H9 (cell line): ENCODE results near the gene AMOTL1. TPM values are rescaled to one million over a fixed set of nuclear protein-coding genes. Genes with fewer than 3 reads are reported as not detected.

Experiments used
- DNase-seq: peaks from one replicate; pipeline ENCODE4 v3.0.0-alpha.2; 2017
- H2AFZ ChIP-seq: one replicate; pipeline ENCODE4 v1.6.1; 2013; ENCODE audit warnings: mild to moderate bottlenecking, low read length, control low read depth, moderate library complexity
- H2AK5ac ChIP-seq: 2 replicates; pipeline ENCODE4 v1.6.1; 2013; ENCODE audit warnings: low read length, control low read depth, mixed read lengths; ENCODE audit not compliant: insufficient read length
- H2BK120ac ChIP-seq: one replicate; pipeline ENCODE4 v1.6.1; 2013; ENCODE audit warnings: low read depth, mild to moderate bottlenecking, low read length, control low read depth, inconsistent platforms; ENCODE audit not compliant: poor library complexity, severe bottlenecking
- H2BK12ac ChIP-seq: 2 replicates; pipeline ENCODE4 v1.6.1; 2013; ENCODE audit warnings: low read length, control low read depth, mixed read lengths, low read depth; ENCODE audit not compliant: insufficient read length
- H2BK15ac ChIP-seq: 2 replicates; pipeline ENCODE4 v1.6.1; 2013; ENCODE audit warnings: low read depth, low read length, control low read depth
- H2BK20ac ChIP-seq: one replicate; pipeline ENCODE4 v1.6.1; 2013; ENCODE audit warnings: low read depth, mild to moderate bottlenecking, low read length, control low read depth, inconsistent platforms; ENCODE audit not compliant: poor library complexity, severe bottlenecking
- H2BK5ac ChIP-seq: 2 replicates; pipeline ENCODE4 v1.6.1; 2013; ENCODE audit warnings: low read length, control low read depth, mixed read lengths; ENCODE audit not compliant: insufficient read length
- H3K14ac ChIP-seq: 2 replicates; pipeline ENCODE4 v1.6.1; 2013; ENCODE audit warnings: low read length, control low read depth; ENCODE audit not compliant: insufficient read depth
- H3K18ac ChIP-seq: 2 replicates; pipeline ENCODE4 v1.6.1; 2013; ENCODE audit warnings: low read depth, mild to moderate bottlenecking, mixed read lengths, low read length, control low read depth; ENCODE audit not compliant: insufficient read length
- H3K23ac ChIP-seq: 2 replicates; pipeline ENCODE4 v1.6.1; 2013; ENCODE audit warnings: low read length, control low read depth, mixed read lengths, low read depth; ENCODE audit not compliant: insufficient read length
- H3K23me2 ChIP-seq: 2 replicates; pipeline ENCODE4 v1.6.1; 2013; ENCODE audit warnings: low read depth, mild to moderate bottlenecking, mixed read lengths, low read length, control low read depth; ENCODE audit not compliant: insufficient read length, poor library complexity, severe bottlenecking
- H3K27ac ChIP-seq: 2 replicates; pipeline ENCODE4 v1.5.1; 2013; ENCODE audit warnings: low read length, control low read depth, mixed read lengths, low read depth; ENCODE audit not compliant: insufficient read length
- H3K27me3 ChIP-seq: 2 replicates; pipeline ENCODE4 v1.6.1; 2013; ENCODE audit warnings: low read length, control low read depth, inconsistent platforms; ENCODE audit not compliant: insufficient read depth
- H3K4ac ChIP-seq: 2 replicates; pipeline ENCODE4 v1.6.1; 2013; ENCODE audit warnings: low read depth, mild to moderate bottlenecking, control low read depth, inconsistent platforms, low read length, moderate library complexity
- H3K4me1 ChIP-seq: 2 replicates; pipeline ENCODE4 v1.6.1; 2013; ENCODE audit warnings: low read length, control low read depth, inconsistent platforms; ENCODE audit not compliant: insufficient read depth
- H3K4me2 ChIP-seq: 2 replicates; pipeline ENCODE4 v1.6.1; 2013; ENCODE audit warnings: low read length, control low read depth, mixed read lengths; ENCODE audit not compliant: insufficient read length, insufficient read depth
- H3K56ac ChIP-seq: 2 replicates; pipeline ENCODE4 v1.6.1; 2013; ENCODE audit warnings: low read depth, mild to moderate bottlenecking, mixed read lengths, low read length, control low read depth; ENCODE audit not compliant: insufficient read length
- H3K79me1 ChIP-seq: 2 replicates; pipeline ENCODE4 v1.6.1; 2013; ENCODE audit warnings: low read depth, mild to moderate bottlenecking, moderate library complexity, low read length, control low read depth, inconsistent platforms; ENCODE audit not compliant: insufficient read depth, poor library complexity, severe bottlenecking
- H3K79me2 ChIP-seq: 2 replicates; pipeline ENCODE4 v1.6.1; 2013; ENCODE audit warnings: low read length, control low read depth, inconsistent platforms; ENCODE audit not compliant: insufficient read depth
- H3K9ac ChIP-seq: 2 replicates; pipeline ENCODE4 v1.6.1; 2013; ENCODE audit warnings: low read length, control low read depth, mixed read lengths; ENCODE audit not compliant: insufficient read length; ENCODE audit errors: extremely low read depth
- H3K9me3 ChIP-seq: one replicate; pipeline ENCODE4 v1.6.1; 2013; ENCODE audit warnings: low read depth, low read length, inconsistent platforms; ENCODE audit not compliant: control insufficient read depth
- H3T11ph ChIP-seq: one replicate; pipeline ENCODE4 v1.6.1; 2013; ENCODE audit warnings: mild to moderate bottlenecking, low read length, control low read depth, inconsistent platforms
- H4K20me1 ChIP-seq: one replicate; pipeline ENCODE4 v1.6.1; 2013; ENCODE audit not compliant: control insufficient read depth, insufficient read length, insufficient read depth
- H4K5ac ChIP-seq: 2 replicates; pipeline ENCODE4 v1.6.1; 2013; ENCODE audit warnings: low read depth, mild to moderate bottlenecking, mixed read lengths, low read length, control low read depth; ENCODE audit not compliant: insufficient read length
- H4K8ac ChIP-seq: replicated peaks from 2 replicates; pipeline ENCODE4 v1.6.1; 2013; ENCODE audit warnings: low read length, control low read depth, mixed read lengths, low read depth; ENCODE audit not compliant: insufficient read length
- H4K91ac ChIP-seq: 2 replicates; pipeline ENCODE4 v1.6.1; 2013; ENCODE audit warnings: low read depth, mild to moderate bottlenecking, moderate library complexity, mixed read lengths, low read length, control low read depth; ENCODE audit not compliant: insufficient read length
- H3K27ac Mint-ChIP-seq, 3 experiments: 2 replicates in 2 of 3; 3 replicates in 1 of 3; pipeline ENCODE4 v1.8.0; 2020 to 2021; ENCODE audit warnings: mixed read lengths in 3 of 3, mild to moderate bottlenecking in 1 of 3, moderate library complexity in 1 of 3
- H3K27me3 Mint-ChIP-seq: 2 replicates; pipeline ENCODE4 v1.8.0; 2021; ENCODE audit warnings: low read depth, mild to moderate bottlenecking, moderate library complexity, mixed read lengths
- H3K36me3 Mint-ChIP-seq, 3 experiments: 2 replicates in 2 of 3; 3 replicates in 1 of 3; pipeline ENCODE4 v1.8.0; 2020 to 2021; ENCODE audit warnings: low read depth in 3 of 3, mixed read lengths in 3 of 3; ENCODE audit not compliant: insufficient read depth in 1 of 3
- H3K4me1 Mint-ChIP-seq, 2 experiments: 2 replicates each; pipeline ENCODE4 v1.8.0; 2020; ENCODE audit warnings: mixed read lengths in 2 of 2
- H3K4me3 Mint-ChIP-seq, 2 experiments: 2 replicates in 1 of 2; 3 replicates in 1 of 2; pipeline ENCODE4 v1.8.0; 2020 to 2021; ENCODE audit warnings: mild to moderate bottlenecking in 2 of 2, mixed read lengths in 2 of 2, moderate library complexity in 1 of 2
- H3K9me3 Mint-ChIP-seq, 2 experiments: 2 replicates in 1 of 2; 3 replicates in 1 of 2; pipeline ENCODE4 v1.8.0; 2020; ENCODE audit warnings: mild to moderate bottlenecking in 2 of 2, mixed read lengths in 2 of 2, moderate library complexity in 1 of 2
- CTCF ChIP-seq: fragments of 200-600 bp; sonication (generic); conservative IDR thresholded peaks from 3 replicates; pipeline ENCODE4 v1.8.0; 2021; ENCODE audit warnings: antibody characterized with exemption, mild to moderate bottlenecking
- WGBS: extraction: QIAGEN DNeasy Blood & Tissue Kit; methylation state at CpG from one replicate; pipeline ENCODE4 v1.1.7; 2013; ENCODE audit warnings: missing lambda C conversion rate, low lambda C conversion rate, mixed read lengths; ENCODE audit not compliant: insufficient read length; ENCODE audit errors: extremely low coverage; 5-methylcytosine and 5-hydroxymethylcytosine counted together
- total RNA-seq: library from RNA; stranded (reverse); gene quantifications from 2 replicates; pipeline ENCODE4 v1.2.1, GENCODE V29; 2021

AMOTL1 gene
- total RNA-seq, 1 experiment from 2014 or later = 18.5 TPM

GRCh38 chr11:94860333-94860732 lies 92.2 kb downstream of the AMOTL1 start:
- Histone ChIP-seq H3K56ac (no peak overlapping the region), H3K4me2 (no peak overlapping the region)

More at GRCh38 chr11:94860333-94860732, 92.2 kb downstream of the AMOTL1 start:
- H2AFZ ChIP-seq = no peak overlapping the region
- H2BK15ac ChIP-seq = no peak overlapping the region
- no peaks in the 10 kb centered on the region for H3K4me1 ChIP-seq
- H4K20me1 ChIP-seq = no peaks in the 10 kb centered on the region
- H4K91ac ChIP-seq = no peak overlapping the region
- H3K27me3 Mint-ChIP-seq = no peaks in the 10 kb centered on the region
- H3K79me1 ChIP-seq = no peaks in the 10 kb centered on the region
- H2AK5ac ChIP-seq = no peak overlapping the region
- no peaks in the 10 kb centered on the region for H3K27me3 ChIP-seq
- no peak overlapping the region for H3K4me3 Mint-ChIP-seq
- H2BK120ac ChIP-seq = no peak overlapping the region
- H3K4ac ChIP-seq = no peak overlapping the region
- H3K4me1 Mint-ChIP-seq = peaks cover 4 to 12% of the 10 kb centered on the region in 2 experiments; a peak in 2 of 4 replicates
- no peaks in the 10 kb centered on the region for H3K9me3 ChIP-seq
- no peak overlapping the region for H3K9ac ChIP-seq
- no peak overlapping the region for H2BK20ac ChIP-seq
- H3K14ac ChIP-seq = no peak overlapping the region
- H2BK12ac ChIP-seq = no peak overlapping the region
- H3K79me2 ChIP-seq = no peaks in the 10 kb centered on the region
- WGBS = no CpG with 5 or more reads among the region's 2 CpGs
- H4K5ac ChIP-seq = no peak overlapping the region
- H3K27ac Mint-ChIP-seq = no peak overlapping the region; a peak in 1 of 7 replicates
- no peak overlapping the region for H3T11ph ChIP-seq
- peaks cover 34 to 53% (median 41%) of the 10 kb centered on the region in 3 experiments for H3K36me3 Mint-ChIP-seq
- H3K9me3 Mint-ChIP-seq = no peaks in the 10 kb centered on the region
- no peak for TF ChIP-seq CTCF
- no peak overlapping the region for H4K8ac ChIP-seq
- no peaks in the 10 kb centered on the region for H3K23me2 ChIP-seq
- H3K18ac ChIP-seq = no peak overlapping the region
- H2BK5ac ChIP-seq = no peak overlapping the region
- no peak overlapping the region for H3K27ac ChIP-seq
- DNase-seq = no peak
- H3K23ac ChIP-seq = no peak overlapping the region
